Midbrain (tissue), 1 donor: ENCODE measurements around the gene MARCHF9.
A peak's percentile ranks its signal among the peaks of the same experiment; 100 is the strongest.

ENCODE experiments used
- DNase-seq: peaks from one replicate; lab custom pipeline; 2025; lab: John Stamatoyannopoulos, UW

The MARCHF9 gene

DNA sequence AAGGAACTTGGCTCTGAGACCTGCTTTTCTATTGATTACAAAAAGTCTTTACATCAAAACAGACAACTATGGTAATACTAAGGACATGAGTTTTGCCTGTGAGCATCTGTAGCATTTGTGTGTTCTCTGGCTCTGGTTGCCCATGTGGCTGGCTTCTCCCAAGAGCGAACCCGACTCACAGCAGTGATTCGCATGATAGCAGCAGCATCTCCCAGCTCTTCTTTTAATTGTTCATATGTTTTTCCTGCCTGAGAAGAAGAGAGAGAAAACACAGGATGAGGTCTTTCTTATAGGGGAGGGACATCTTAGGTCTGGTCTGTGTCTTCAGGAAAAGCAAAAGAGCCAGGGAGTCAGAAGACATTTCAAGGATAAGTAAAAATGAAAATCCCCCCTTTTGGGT is 46.1 kb downstream of the MARCHF9 start:
- no peak for DNase-seq

DNA sequence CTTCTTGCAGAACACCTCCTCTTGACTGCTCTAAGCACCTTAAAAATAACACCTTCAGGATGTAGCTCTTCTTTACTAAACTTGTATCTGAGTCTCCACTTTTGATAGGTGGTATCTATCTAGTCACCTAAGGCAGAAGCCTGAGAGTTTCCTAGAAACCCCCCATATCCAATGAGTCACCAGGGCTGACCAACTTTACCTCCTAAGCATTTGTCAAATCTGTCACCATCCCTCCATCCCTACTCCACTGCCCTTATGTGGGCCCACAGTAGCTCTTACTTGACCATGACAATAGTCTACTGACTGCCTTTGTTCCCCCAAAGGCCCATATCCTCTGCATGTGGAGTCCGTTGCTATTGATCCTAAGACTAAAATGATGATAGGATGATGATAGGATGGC is 47.7 kb downstream of the MARCHF9 start:
- DNase-seq, result no peak

DNA sequence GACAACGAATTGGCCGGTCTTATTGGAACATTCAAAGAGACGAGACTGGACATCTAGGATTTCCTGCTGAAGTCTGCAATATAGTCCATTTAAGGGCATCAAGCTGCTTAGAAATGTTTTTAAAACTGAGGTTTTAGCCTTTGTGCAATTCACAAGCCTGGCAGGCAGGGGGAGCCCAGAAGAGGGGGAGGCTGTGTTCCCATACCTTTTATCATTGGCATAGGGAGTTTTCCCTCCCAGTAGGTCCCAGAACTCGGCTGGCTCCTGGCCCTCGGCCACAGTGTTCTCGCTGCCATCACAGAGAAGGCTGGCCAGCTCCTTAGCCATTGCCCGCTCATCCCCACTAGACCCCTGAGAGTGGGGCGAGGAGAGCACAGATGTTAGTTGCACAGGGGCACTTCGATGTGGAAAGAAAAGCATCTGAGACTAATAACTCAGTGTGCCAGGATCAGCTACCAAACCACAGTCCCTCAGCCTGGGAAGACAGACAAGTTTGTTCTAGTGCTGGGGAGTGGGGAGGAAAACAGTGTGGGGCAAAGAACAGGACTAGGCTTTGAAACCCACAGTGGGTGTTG is 48.5 kb downstream of the MARCHF9 start:
- DNase-seq, result peak; percentile 16

DNA sequence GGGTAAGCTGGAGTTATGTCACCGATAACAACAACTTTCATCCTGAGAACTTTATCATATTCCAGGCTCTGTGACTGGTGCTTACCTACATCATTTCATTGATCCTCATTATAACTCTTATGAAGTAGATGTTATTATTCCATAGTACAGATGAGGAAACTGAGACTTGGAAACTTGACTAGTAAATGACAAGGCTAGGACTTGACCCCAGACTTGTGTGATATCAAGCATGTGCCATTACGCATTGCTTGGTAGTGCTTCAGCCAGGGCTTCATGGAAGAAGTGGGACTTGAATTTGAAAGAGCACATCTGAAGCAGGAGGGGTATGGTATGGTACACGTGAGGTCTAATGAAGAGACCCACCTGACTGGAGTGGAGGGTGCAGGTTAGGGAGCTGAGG is 51.8 kb downstream of the MARCHF9 start:
- DNase-seq, result no peak

DNA sequence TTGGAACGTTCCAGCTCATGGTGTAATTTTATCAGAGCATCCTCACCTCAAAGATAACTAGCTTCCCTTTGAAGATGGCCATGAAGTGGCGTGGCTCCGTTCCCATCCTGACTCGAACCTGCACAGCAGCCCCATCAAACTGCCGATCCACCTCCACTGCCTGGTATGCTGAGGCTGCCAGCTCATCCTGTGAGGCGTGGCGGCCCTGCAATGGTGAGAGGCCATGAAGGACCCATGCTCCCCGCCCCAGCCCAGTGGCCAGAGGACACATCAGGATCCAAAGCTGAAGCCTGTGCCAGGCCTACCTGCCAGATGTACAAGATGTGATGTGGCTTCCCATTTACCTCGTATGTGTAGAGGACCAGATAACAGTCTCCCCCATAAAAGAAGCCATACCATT is 52.4 kb downstream of the MARCHF9 start:
- DNase-seq, result no peak

DNA sequence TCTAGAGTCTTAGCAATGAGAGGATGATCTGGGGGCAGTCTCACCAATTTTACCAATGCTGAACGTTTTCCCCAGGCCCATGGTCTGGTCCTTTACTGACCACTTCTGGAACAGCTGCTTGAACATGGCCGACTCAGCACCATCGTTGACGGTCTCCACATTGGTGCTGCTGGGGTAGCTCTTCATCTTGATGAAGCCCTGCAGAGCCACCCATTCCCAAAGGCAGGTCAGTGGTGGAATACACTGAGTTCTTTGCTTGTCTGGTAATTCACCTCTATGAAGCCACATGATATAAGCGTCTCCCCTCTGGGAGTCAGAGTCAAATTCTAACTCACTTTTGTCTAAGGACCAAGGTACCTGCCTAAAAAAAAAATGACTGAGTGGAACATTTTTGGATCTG is 53.4 kb downstream of the MARCHF9 start:
- no peak for DNase-seq

DNA sequence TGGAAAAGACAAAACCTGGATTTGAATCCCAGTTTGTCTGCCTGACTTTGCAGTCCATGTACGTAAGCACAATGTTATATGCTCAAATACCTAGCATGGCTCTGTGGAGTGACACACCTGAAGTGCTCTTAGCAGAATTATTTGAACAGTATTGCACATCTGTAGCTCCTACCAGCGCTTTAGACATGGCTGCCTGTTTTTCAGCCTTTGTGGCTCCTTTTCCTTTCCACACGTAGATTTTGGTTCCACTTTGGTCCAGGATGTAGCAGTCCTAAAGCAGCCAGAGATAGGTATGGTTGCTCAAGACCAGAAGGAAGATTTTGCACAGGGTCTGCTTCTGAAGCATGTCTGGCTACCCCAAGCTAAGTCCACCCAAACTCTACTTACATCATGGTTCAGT is 54.5 kb downstream of the MARCHF9 start:
- DNase-seq, result no peak
